Right lobe of liver (tissue), 4 donors: ENCODE results near the gene KCMF1.

Experiments used
- CTCF ChIP-seq, 4 donors: fragments of 200-600 bp in 3 of 4; fragments of 450-650 bp in 1 of 4; IDR thresholded peaks; one replicate each; pipeline versions ENCODE4 v1.5.1 to v1.8.0; 2016 to 2022; ENCODE audit warnings: antibody characterized with exemption in 4 of 4, mild to moderate bottlenecking in 2 of 4
- POLR2A ChIP-seq: fragments of 450-650 bp; IDR thresholded peaks from one replicate; pipeline ENCODE4 v1.6.1; 2017; ENCODE audit warnings: antibody characterized with exemption, mild to moderate bottlenecking
- donor health status: DM: no; HTN: no; CAD: no.
- donor health status: DM: no; HTN: no; CAD: no.
- donor health status: DM: no; HTN: yes; CAD: no.

- TF ChIP-seq CTCF (IDR thresholded peaks at IDR 0.05) (no peak), POLR2A (no peak)
These were observed 114.6 kb downstream of the KCMF1 start for GRCh38 chr2:85085563-85085962.
